A673 (cell line): ENCODE results near the gene SLC9A8. TPM values are rescaled to one million over a fixed set of nuclear protein-coding genes. Genes with fewer than 3 reads are reported as not detected.

Experiments
- BruUV-seq: library from RNA; stranded (reverse); fragments of 400-500 nt; replicated peaks from 2 replicates; lab custom pipeline; 2021; lab: Mats Ljungman, UMichigan
- CTCF ChIA-PET: fragments of 300-600 bp; sonication (Branson Sonifier 250); formaldehyde crosslinking; loops from one replicate; lab custom pipeline; 2022; ENCODE audit warnings: antibody characterized with exemption; lab: Charles Lee
- POLR2A ChIA-PET: fragments of 300-600 bp; sonication (Branson Sonifier 250); formaldehyde crosslinking; loops from one replicate; lab custom pipeline; 2022; ENCODE audit warnings: antibody characterized with exemption; ENCODE audit not compliant: low non-redundant PET; lab: Charles Lee
- DNase-seq: peaks from one replicate; pipeline ENCODE4 v3.0.0-alpha.2; 2015; ENCODE audit warnings: low spot score
- H3K27ac ChIP-seq: fragments of 200-600 bp; sonication (generic); 2 replicates; pipeline ENCODE4 v1.5.1; 2016; ENCODE audit warnings: mixed run types, low read depth, mild to moderate bottlenecking, mixed read lengths, antibody characterized with exemption, low read length; ENCODE audit not compliant: poor library complexity, severe bottlenecking
- H3K27me3 ChIP-seq: fragments of 200-600 bp; sonication (generic); replicated peaks from 2 replicates; pipeline ENCODE4 v1.6.1; 2017; ENCODE audit warnings: mixed run types, low read depth, mild to moderate bottlenecking, mixed read lengths, antibody characterized with exemption, low read length; ENCODE audit not compliant: insufficient read depth, poor library complexity
- H3K36me3 ChIP-seq: fragments of 200-600 bp; sonication (generic); 2 replicates; pipeline ENCODE4 v1.6.1; 2016; ENCODE audit warnings: mixed run types, mild to moderate bottlenecking, mixed read lengths, antibody characterized with exemption, low read length; ENCODE audit not compliant: insufficient read depth, poor library complexity, severe bottlenecking
- H3K4me1 ChIP-seq: fragments of 200-600 bp; sonication (generic); 2 replicates; pipeline ENCODE4 v1.6.1; 2017; ENCODE audit warnings: mixed run types, mild to moderate bottlenecking, mixed read lengths, antibody characterized with exemption, low read length; ENCODE audit not compliant: insufficient read depth, poor library complexity, severe bottlenecking
- H3K4me3 ChIP-seq: fragments of 200-600 bp; sonication (generic); 2 replicates; pipeline ENCODE4 v1.5.1; 2016; ENCODE audit warnings: low read depth, mixed run types, mild to moderate bottlenecking, mixed read lengths, low read length; ENCODE audit not compliant: poor library complexity, severe bottlenecking
- H3K9me3 ChIP-seq: fragments of 200-600 bp; sonication (generic); 2 replicates; pipeline ENCODE4 v1.6.1; 2016; ENCODE audit warnings: mixed run types, low read depth, mild to moderate bottlenecking, mixed read lengths, antibody characterized with exemption, low read length; ENCODE audit not compliant: poor library complexity, severe bottlenecking
- EZH2 ChIP-seq: fragments of 200-600 bp; sonication (generic); IDR thresholded peaks from 2 replicates; pipeline ENCODE4 v1.6.1; 2017; ENCODE audit warnings: borderline replicate concordance, low read depth, mild to moderate bottlenecking, mixed read lengths, antibody characterized with exemption, low read length; ENCODE audit not compliant: poor library complexity, severe bottlenecking
- intact Hi-C: fragments of 100-400 bp; cut with micrococcal nuclease; formaldehyde crosslinking; loops from one replicate; pipeline ENCODE4 v1.10.0; 2022; ENCODE audit not compliant: unreplicated experiment
- total RNA-seq: library from RNA; stranded (reverse); gene quantifications from 2 replicates; pipeline ENCODE4 v1.2.3, GENCODE V29; 2021
- TF ChIP-seq, protein P1 (sequence below): fragments of 300-800, 200-600 bp; sonication (generic); conservative IDR thresholded peaks from 2 replicates; pipeline ENCODE4 v1.5.1; 2017; ENCODE audit warnings: low read depth, mild to moderate bottlenecking, antibody characterized with exemption, low read length, moderate library complexity, mixed read lengths

Gene SLC9A8
- total RNA-seq, 1 experiment from 2014 or later: 9.8 TPM

DNA sequence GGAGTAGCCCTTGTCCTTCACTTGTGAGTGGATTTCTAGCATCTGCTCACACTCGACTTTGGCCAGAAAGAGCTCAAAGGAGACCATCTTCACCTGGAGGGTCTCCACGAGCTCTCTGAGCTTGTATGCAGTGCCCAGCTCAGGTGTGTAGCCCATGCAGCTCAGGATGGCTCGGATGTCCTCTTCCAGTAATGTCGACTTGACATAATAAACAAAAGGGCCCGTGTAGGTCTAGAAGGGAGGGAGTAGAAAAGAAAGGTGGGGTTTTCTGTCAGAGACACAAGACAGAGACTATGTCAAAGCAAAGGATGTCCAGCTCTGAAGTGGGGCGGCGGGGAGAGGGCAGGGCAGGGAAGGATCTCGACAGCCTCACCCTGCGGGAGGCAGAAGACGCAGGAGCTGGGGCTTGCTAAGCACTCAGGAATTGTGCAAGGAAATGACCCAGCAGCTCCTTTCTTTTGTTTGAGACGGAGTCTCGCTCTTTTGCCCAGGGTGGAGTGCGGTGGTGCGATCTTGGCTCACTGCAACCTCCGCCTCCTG lies 94.1 kb downstream of the SLC9A8 start:
- BruUV-seq: no TSS peak
- intact Hi-C loops: no loop called here
- Histone ChIP-seq H3K4me1 (no peaks in the 10 kb centered on the region), H3K36me3 (peaks cover 26% of the 10 kb centered on the region), H3K27me3 (no peaks in the 10 kb centered on the region), H3K9me3 (no peaks in the 10 kb centered on the region), H3K4me3 (no peak overlapping the region), H3K27ac (no peak overlapping the region)
- no peak for TF ChIP-seq EZH2
- TF ChIP-seq, protein P1, sequence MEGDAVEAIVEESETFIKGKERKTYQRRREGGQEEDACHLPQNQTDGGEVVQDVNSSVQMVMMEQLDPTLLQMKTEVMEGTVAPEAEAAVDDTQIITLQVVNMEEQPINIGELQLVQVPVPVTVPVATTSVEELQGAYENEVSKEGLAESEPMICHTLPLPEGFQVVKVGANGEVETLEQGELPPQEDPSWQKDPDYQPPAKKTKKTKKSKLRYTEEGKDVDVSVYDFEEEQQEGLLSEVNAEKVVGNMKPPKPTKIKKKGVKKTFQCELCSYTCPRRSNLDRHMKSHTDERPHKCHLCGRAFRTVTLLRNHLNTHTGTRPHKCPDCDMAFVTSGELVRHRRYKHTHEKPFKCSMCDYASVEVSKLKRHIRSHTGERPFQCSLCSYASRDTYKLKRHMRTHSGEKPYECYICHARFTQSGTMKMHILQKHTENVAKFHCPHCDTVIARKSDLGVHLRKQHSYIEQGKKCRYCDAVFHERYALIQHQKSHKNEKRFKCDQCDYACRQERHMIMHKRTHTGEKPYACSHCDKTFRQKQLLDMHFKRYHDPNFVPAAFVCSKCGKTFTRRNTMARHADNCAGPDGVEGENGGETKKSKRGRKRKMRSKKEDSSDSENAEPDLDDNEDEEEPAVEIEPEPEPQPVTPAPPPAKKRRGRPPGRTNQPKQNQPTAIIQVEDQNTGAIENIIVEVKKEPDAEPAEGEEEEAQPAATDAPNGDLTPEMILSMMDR: no peak
- ChIA-PET POLR2A (interaction anchor here (1.0 kb wide), 1 partner anchor 9 kb away, joined by 4 read pairs; no protein-coding TSS in a partner anchor), CTCF (no interaction called here)
- no peak for DNase-seq

DNA sequence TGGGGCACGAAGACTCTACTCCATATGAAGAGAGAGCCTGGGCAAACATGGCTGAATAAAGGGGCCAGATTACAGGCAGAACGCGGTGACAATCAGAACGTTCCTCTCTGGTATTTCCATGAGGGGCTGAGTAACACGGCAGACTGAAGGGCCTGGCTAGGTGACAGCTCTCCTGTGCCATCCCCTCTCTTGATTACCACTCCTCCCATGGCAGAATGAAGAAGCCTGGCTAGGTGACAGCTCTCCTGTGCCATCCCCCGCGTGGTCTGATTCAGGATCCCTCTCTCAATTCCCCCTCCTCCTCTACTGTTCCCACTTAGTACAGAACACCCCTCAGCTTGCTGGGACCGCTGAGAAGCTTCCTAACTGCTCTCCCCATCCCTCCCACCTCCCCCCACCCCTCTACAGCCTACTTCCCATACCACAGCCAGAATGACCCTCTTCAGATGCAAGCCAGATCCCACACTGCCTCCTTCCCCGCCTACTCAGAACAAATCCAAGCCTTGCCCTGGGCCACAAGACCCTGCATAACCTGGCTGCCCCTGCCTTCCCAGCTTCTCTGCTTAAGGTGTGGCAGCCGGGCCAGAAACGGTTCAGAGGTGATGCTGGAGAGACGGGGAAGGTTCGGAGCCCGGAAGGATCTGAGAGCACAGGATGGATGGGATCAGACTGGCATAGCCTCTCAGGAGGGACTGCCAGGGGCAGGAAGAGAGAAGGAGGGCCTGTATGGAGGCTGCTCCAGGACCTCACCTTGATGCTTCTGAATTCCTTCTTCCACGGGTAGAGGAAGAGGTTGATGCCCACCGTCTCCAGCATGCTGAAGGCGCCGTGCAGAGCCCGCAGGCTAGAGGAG lies 95.0 kb downstream of the SLC9A8 start:
- no TSS peak for BruUV-seq
- TF ChIP-seq EZH2: no peak
- TF ChIP-seq, protein P1: no peak
- ChIA-PET POLR2A (no interaction called here), CTCF (no interaction called here)
- Histone ChIP-seq H3K4me3 (no peak overlapping the region), H3K36me3 (peaks cover 26% of the 10 kb centered on the region), H3K27ac (no peak overlapping the region), H3K27me3 (no peaks in the 10 kb centered on the region), H3K9me3 (no peaks in the 10 kb centered on the region), H3K4me1 (no peaks in the 10 kb centered on the region)
- intact Hi-C loops: no loop called here
- no peak for DNase-seq

DNA sequence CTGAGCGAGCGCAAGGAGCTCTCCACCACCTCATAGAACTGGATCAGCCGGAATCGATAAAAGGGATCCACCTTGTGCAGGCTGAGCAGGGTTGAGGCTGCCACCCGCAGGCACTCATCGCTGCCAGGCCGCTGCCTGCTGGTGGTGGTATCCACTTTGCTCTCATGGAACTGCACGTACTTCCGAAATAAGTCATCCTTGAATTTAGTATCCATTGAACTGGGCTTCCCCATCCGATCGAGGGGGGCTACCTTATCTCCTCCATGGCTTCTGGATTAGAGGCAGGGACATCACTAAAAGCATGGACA lies 95.6 kb downstream of the SLC9A8 start:
- no TSS peak for BruUV-seq

More for the DNA sequence above, 95.6 kb downstream of the SLC9A8 start:
- POLR2A ChIA-PET: no interaction called here
- CTCF ChIA-PET: no interaction called here
- TF ChIP-seq, protein P1: no peak
- no peak for TF ChIP-seq EZH2
- DNase-seq: no peak
- no peaks in the 10 kb centered on the region for H3K27me3 ChIP-seq
- H3K4me3 ChIP-seq: no peak overlapping the region
- intact Hi-C loops: no loop called here
- H3K4me1 ChIP-seq: no peaks in the 10 kb centered on the region
- no peaks in the 10 kb centered on the region for H3K9me3 ChIP-seq
- H3K36me3 ChIP-seq: peaks cover 26% of the 10 kb centered on the region
- no peak overlapping the region for H3K27ac ChIP-seq
